ENCODE measurements around the gene DIP2C.
"Not testable (repeated sequence)": the region's sequence is repeated elsewhere in the genome, so short reads cannot be mapped to it uniquely, and the experiment has no call there.

DIP2C gene

DNA sequence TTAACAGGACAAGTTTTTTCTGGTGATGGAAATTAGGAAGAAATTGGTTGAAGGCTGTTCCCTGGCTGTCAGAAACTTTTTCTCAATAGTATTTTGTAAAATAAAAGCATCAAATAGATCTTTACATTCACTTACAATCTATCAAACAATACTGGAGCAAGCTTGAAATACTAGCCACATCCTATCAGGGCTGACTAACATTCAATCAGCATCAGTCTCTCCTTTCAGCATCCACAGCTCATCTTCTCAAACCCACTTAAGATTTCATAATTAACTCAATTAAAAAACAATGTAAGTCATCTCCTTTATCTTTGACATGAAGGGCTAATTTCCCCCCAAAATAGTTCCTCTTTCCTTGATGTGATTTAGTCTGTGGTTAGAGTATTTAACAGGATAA, 80.2 kb downstream of the DIP2C start:
- DNase-seq: no peak

DNA sequence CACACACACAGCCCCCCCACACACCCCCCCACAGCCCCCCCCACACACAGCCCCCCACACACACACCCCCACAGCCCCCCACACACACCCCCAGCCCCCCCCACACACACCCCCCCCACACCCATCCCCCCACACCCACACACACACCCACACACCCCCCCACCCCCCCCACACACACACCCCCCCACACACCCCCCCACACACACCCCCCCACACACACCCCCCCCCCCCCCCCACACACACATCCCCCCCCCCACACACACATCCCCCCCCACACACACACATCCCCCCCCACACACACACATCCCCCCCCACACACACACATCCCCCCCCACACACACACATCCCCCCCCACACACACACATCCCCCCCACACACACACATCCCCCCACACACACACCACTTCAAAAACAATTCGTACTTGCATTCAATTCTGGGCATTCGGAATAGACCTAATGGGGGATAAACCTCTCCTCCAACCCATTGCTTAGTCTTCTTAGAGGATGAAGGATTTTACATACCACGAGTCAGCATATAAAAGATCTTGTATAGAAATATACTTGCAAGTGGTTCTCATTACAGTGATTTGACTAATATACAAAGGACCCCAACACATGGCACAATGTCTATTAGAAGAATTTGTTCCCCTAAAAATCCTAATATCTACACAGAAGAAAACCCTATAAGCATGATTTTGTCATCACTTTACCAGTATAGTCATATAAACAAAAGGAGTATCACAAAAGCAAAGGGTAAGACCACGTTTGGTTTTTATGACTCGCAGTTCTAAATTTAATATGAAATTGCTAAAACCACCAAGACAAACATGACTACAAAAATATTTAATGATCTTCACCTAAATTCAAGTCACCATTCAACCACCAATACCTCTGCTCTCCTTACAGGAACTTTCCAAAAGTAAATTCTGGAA, 80.9 kb downstream of the DIP2C start:
- no peak for DNase-seq

- no peak for DNase-seq
These were observed 81.8 kb downstream of the DIP2C start for GRCh38 chr10:607545-608185.

GRCh38 chr10:606762-607544, 82.5 kb downstream of the DIP2C start:
- no peak for DNase-seq

DNA sequence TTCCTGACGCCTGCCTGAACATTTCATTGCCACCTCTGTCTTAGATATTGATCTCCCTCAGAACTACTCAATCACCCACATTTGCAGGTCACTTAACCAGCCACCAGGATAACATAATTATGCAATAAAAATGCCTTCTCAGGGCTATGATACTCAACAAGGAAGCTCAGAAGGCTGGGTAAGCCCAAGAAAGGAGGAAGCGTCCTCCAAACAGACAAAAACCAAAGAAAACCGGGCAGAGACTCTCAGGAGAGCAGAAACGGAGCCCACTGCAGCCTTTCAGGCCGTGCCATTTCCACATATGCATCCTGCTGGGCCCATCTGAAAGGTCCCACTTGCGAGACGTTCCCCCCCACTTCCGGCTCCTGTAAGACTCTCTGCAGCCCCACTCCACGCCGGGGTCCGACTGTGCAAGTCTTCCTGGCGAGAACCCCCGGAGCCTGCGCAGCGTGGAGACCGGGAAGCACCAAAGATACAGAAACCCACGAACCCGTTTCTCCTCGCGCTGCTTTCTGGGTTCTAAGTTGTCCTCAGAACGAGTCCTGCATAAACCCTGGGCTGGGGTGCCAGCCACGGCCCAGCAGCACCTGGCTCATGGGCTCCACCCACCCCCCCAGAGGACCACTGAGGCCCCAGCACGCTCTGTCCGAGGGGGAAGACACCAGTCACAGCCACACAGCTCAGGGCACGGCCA, 83.7 kb downstream of the DIP2C start:
- DNase-seq: no peak

- DNase-seq: no peak
These were observed 84.5 kb downstream of the DIP2C start for GRCh38 chr10:604716-605631.

GRCh38 chr10:603745-604144, 85.7 kb downstream of the DIP2C start:
- DNase-seq: no peak

GRCh38 chr10:602391-603005, 87.0 kb downstream of the DIP2C start:
- DNase-seq: no peak

DNA sequence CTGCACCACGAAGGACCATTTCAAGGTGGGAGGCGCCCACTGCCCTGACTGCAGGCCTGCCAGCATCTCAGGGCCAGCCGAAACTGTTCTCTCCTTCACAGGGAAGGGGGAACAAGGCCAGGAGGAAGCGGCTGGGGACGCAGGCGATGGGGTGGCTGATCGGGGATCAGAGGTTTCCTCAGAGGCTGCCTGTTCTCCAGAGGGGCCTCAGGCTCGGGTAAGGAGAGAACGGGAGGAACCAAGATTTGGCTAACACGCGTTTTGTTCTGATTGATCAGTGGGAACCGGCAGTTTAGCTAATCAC, 87.9 kb downstream of the DIP2C start:
- no peak for DNase-seq

DNA sequence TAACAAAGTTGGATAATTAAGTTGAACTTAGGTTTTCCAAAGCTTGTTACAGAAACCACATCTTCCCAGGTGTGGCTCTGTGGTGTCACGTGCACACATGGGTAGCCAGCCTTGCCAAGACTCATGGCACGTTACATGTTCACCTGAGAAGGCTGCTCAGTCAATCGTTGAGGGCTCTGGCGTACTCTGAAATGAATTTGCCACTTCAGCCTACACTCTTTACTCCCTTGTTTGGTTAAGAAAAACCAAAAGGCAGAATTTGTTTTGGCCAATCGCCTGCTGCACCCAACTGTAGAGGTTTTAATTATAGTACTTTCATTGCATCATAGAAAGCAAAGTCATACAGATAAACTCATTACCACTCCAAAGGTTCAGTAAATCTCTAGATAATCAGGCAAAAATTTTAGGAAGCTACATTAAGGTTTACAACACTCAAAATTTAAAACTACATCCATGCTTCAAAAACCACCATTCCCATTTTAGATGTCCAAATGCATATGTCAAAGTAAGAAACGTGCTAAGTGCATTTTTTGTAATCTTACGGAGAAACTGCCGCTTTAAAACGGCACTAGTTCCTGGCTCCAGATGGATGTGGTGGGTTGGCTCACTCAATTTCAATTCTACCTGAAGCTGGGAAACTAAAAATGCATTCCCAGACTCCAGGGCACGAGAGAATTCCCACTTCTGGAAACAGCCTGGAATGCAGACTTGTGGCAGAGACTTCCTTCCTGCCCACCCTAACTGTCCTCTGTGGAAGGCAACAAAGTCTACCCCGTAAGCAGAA, 88.4 kb downstream of the DIP2C start:
- DNase-seq: no peak

GRCh38 chr10:600234-600633, 89.2 kb downstream of the DIP2C start:
- DNase-seq: no peak

DNA sequence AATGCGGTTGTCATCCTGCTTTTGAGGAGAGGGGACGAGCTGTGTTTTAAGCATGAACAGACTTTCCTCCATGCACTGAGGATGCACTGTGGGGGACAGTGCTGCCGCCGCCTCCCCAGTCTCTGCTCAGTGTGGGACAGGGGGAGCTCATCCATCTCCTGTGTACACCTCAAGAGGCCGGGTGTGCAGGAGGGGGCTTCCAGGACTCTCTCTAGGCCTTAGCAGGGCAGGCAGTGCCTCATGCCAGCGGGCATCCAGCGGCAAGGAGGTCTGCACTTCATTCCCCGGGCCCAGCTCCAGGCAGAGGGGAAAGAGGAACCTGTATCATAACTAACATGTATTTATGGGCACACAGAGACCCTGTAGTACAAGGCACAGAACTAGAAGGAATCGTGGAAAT, 89.7 kb downstream of the DIP2C start:
- DNase-seq: no peak

- DNase-seq: no peak
These were observed 90.9 kb downstream of the DIP2C start for GRCh38 chr10:598415-599170.

DNA sequence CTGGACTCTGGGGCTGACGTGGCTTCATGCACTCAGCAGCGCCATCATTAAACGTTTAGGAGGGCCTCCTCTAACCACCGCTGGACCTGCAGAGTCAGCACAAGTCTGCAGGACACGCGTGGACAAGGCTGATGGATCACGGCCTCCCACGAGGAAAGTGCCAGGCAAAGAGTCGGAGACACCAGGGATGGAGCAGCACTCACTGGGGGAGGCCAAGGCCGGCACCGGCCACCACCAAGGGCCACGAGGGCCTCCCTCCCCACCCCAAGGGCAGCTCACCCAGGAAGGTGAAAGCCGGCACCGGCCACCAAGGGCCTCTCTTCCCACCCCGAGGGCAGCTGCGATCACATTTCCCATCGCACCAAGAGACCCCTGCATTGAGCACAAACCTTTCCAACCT, 91.5 kb downstream of the DIP2C start:
- no peak for DNase-seq

DNA sequence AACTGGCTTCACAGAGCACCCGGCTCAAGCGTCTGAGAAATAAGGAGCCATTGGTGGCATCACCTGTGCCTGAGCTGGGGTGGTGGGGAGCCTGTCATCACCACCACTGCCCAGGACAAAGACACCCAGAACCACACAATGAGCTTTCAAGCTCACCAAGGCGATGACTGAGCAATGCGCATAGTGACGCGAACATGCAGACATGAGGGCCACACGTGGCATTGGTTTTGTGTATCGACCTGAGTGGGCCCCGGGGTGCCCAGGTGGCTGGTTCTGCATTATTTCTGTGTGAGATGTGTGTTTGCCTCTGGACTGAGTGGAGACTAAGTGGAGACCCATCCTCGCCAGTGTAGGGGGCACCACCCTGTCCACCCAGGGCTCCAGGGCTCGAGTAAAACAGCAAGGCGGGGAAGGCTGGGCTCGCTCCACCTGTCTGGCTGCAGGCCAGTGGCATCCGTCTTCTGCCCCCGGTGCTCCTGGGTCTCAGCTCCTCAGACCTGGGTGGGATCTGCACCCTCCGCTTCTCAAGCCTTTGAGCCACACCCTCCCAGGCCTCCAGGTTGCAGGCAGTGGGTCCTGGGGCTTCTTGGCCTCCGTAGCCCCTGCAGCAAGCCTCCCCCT, 92.6 kb downstream of the DIP2C start:
- DNase-seq: no peak

DNA sequence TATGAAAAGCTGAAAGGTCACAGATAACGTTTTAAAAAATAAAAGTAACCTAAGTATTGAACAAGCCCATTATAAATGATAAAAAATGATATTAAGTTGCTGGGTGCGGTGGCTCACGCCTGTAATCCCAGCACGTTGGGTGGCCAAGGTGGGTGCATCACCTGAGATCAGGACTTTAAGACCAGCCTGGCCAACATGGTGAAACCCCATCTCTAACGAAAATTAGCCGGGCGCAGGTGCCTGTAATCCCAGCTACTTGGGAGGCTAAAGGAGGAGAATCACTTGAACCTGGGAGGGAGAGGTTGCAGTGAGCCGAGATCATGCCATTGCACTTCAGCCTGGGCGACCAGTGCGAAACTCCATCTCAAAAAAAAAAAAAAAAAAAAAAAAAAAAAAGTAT, 93.3 kb downstream of the DIP2C start:
- not testable (repeated sequence) for DNase-seq

- no peak for DNase-seq
These were observed 94.0 kb downstream of the DIP2C start for GRCh38 chr10:595473-595872.

- no peak for DNase-seq
These were observed 94.7 kb downstream of the DIP2C start for GRCh38 chr10:594584-595270.

- DNase-seq: no peak
These were observed 95.5 kb downstream of the DIP2C start for GRCh38 chr10:593901-594457.

Measured in NCI-H2107 (cell line).